GM21528 (cell line): Measurements from ENCODE around the gene SMIM7.

Experiments
- ATAC-seq: cut with Tn5 transposase; IDR thresholded peaks from one replicate; pipeline ENCODE4 v1.9.1; 2021; ENCODE audit warnings: mild to moderate bottlenecking, moderate library complexity; ENCODE audit not compliant: unreplicated experiment, low FRiP score

The SMIM7 gene

GRCh38 chr19:16624236-16624635, 35.7 kb downstream of the SMIM7 start:
- ATAC-seq = no peak

GRCh38 chr19:16623576-16623975, 36.4 kb downstream of the SMIM7 start:
- ATAC-seq = no peak

- ATAC-seq = no peak
Observed at GRCh38 chr19:16623066-16623465, 36.9 kb downstream of the SMIM7 start.

GRCh38 chr19:16621165-16621800, 38.7 kb downstream of the SMIM7 start:
- no peak for ATAC-seq

GRCh38 chr19:16620584-16620983, 39.4 kb downstream of the SMIM7 start:
- ATAC-seq = no peak

- ATAC-seq = no peak
Observed at GRCh38 chr19:16620018-16620417, 39.9 kb downstream of the SMIM7 start.

GRCh38 chr19:16619457-16619856, 40.5 kb downstream of the SMIM7 start:
- no peak for ATAC-seq

GRCh38 chr19:16618248-16618647, 41.7 kb downstream of the SMIM7 start:
- no peak for ATAC-seq

- no peak for ATAC-seq
Observed at GRCh38 chr19:16615808-16616207, 44.1 kb downstream of the SMIM7 start.

- ATAC-seq = no peak
Observed at GRCh38 chr19:16614941-16615340, 45.0 kb downstream of the SMIM7 start.

GRCh38 chr19:16613841-16614240, 46.1 kb downstream of the SMIM7 start:
- ATAC-seq = no peak

GRCh38 chr19:16612636-16613035, 47.3 kb downstream of the SMIM7 start:
- no peak for ATAC-seq

- no peak for ATAC-seq
Observed at GRCh38 chr19:16611121-16611520, 48.8 kb downstream of the SMIM7 start.

- no peak for ATAC-seq
Observed at GRCh38 chr19:16609511-16610200, 50.3 kb downstream of the SMIM7 start.

GRCh38 chr19:16608290-16608739, 51.6 kb downstream of the SMIM7 start:
- no peak for ATAC-seq

GRCh38 chr19:16607819-16608218, 52.1 kb downstream of the SMIM7 start:
- no peak for ATAC-seq

- ATAC-seq = no peak
Observed at GRCh38 chr19:16605553-16605994, 54.4 kb downstream of the SMIM7 start.

GRCh38 chr19:16605115-16605514, 54.8 kb downstream of the SMIM7 start:
- no peak for ATAC-seq

GRCh38 chr19:16604615-16605014, 55.3 kb downstream of the SMIM7 start:
- ATAC-seq = no peak

- ATAC-seq = no peak
Observed at GRCh38 chr19:16603090-16603489, 56.9 kb downstream of the SMIM7 start.

- no peak for ATAC-seq
Observed at GRCh38 chr19:16601378-16602052, 58.4 kb downstream of the SMIM7 start.

- ATAC-seq = no peak
Observed at GRCh38 chr19:16600824-16601223, 59.1 kb downstream of the SMIM7 start.
